Mesenchymal stem cell (in vitro differentiated cells and primary cell): ENCODE results near the gene MCRIP2.

Experiments
- DNase-seq: peaks from one replicate; pipeline ENCODE4 v3.0.0-alpha.2; 2013
- H2AFZ ChIP-seq: one replicate; pipeline ENCODE4 v1.6.1; 2013; ENCODE audit warnings: low read depth, mild to moderate bottlenecking, control low read depth, inconsistent platforms, low read length, moderate library complexity
- H2AK5ac ChIP-seq: 2 replicates; pipeline ENCODE4 v1.6.1; 2013; ENCODE audit warnings: low read length, moderate library complexity, mild to moderate bottlenecking, inconsistent platforms; ENCODE audit not compliant: severe bottlenecking
- H2BK120ac ChIP-seq: one replicate; pipeline ENCODE4 v1.6.1; 2013; ENCODE audit warnings: low read depth, mild to moderate bottlenecking, inconsistent platforms, low read length, moderate library complexity
- H2BK12ac ChIP-seq, 2 experiments: one replicate each; pipeline ENCODE4 v1.6.1; 2013; ENCODE audit warnings: inconsistent platforms in 2 of 2, low read length in 2 of 2, mild to moderate bottlenecking in 2 of 2, moderate library complexity in 2 of 2, control low read depth in 1 of 2
- H2BK15ac ChIP-seq: one replicate; pipeline ENCODE4 v1.6.1; 2013; ENCODE audit warnings: mild to moderate bottlenecking, low read depth, inconsistent platforms; ENCODE audit not compliant: poor library complexity, severe bottlenecking
- H2BK5ac ChIP-seq: 2 replicates; pipeline ENCODE4 v1.6.1; 2013; ENCODE audit warnings: low read depth, mild to moderate bottlenecking, low read length, control low read depth, inconsistent platforms; ENCODE audit not compliant: poor library complexity, severe bottlenecking
- H3K14ac ChIP-seq, 2 experiments: one replicate each; pipeline ENCODE4 v1.6.1; 2013; ENCODE audit warnings: inconsistent platforms in 2 of 2, low read length in 2 of 2, control low read depth in 1 of 2, mild to moderate bottlenecking in 1 of 2, moderate library complexity in 1 of 2
- H3K18ac ChIP-seq, 2 experiments: one replicate each; pipeline ENCODE4 v1.6.1; 2013; ENCODE audit warnings: inconsistent platforms in 2 of 2, low read length in 2 of 2, control low read depth in 1 of 2, low read depth in 1 of 2, mild to moderate bottlenecking in 1 of 2
- H3K23ac ChIP-seq, 2 experiments: one replicate each; pipeline ENCODE4 v1.6.1; 2013; ENCODE audit warnings: inconsistent platforms in 2 of 2, low read length in 2 of 2, mild to moderate bottlenecking in 2 of 2, moderate library complexity in 2 of 2, control low read depth in 1 of 2
- H3K27ac ChIP-seq: 2 replicates; pipeline ENCODE4 v1.5.1; 2013; ENCODE audit warnings: mild to moderate bottlenecking, moderate library complexity, low read length, control low read depth, inconsistent platforms; ENCODE audit not compliant: poor library complexity, severe bottlenecking
- H3K27me3 ChIP-seq, 2 experiments: 2 replicates each; pipeline versions ENCODE4 v1.6.1 to v1.7.0; 2013; ENCODE audit warnings: low read length in 2 of 2, mild to moderate bottlenecking in 2 of 2, moderate library complexity in 2 of 2, control low read depth in 1 of 2, inconsistent platforms in 1 of 2; ENCODE audit not compliant: control insufficient read depth in 1 of 2, insufficient read depth in 1 of 2
- H3K36me3 ChIP-seq, 2 experiments: 2 replicates each; pipeline versions ENCODE4 v1.6.1 to v1.7.0; 2013; ENCODE audit warnings: low read length in 2 of 2, control low read depth in 1 of 2, inconsistent platforms in 1 of 2, low read depth in 1 of 2, mild to moderate bottlenecking in 1 of 2; ENCODE audit not compliant: insufficient read depth in 2 of 2, control insufficient read depth in 1 of 2
- H3K4ac ChIP-seq, 2 experiments: one replicate each; pipeline ENCODE4 v1.6.1; 2013; ENCODE audit warnings: inconsistent platforms in 2 of 2, low read length in 2 of 2, mild to moderate bottlenecking in 2 of 2, moderate library complexity in 2 of 2, control low read depth in 1 of 2, low read depth in 1 of 2
- H3K4me1 ChIP-seq: 2 replicates; pipeline ENCODE4 v1.6.1; 2013; ENCODE audit warnings: low read depth, low read length, control low read depth; ENCODE audit not compliant: control insufficient read depth, insufficient read depth
- H3K4me2 ChIP-seq: 2 replicates; pipeline ENCODE4 v1.6.1; 2013; ENCODE audit warnings: low read length, mild to moderate bottlenecking, inconsistent platforms; ENCODE audit not compliant: poor library complexity, severe bottlenecking
- H3K4me3 ChIP-seq, 2 experiments: 2 replicates each; pipeline versions ENCODE4 v1.5.1 to v1.7.0; 2013; ENCODE audit warnings: low read length in 2 of 2, mild to moderate bottlenecking in 2 of 2, control low read depth in 1 of 2, low read depth in 1 of 2; ENCODE audit not compliant: insufficient read depth in 1 of 2
- H3K79me1 ChIP-seq: replicated peaks from 2 replicates; pipeline ENCODE4 v1.6.1; 2013; ENCODE audit warnings: mild to moderate bottlenecking, control low read depth, low read length, inconsistent platforms; ENCODE audit not compliant: poor library complexity, severe bottlenecking
- H3K9ac ChIP-seq: 2 replicates; pipeline ENCODE4 v1.7.0; 2013; ENCODE audit warnings: mild to moderate bottlenecking, low read length, moderate library complexity
- H3K9me3 ChIP-seq: 2 replicates; pipeline ENCODE4 v1.7.0; 2013; ENCODE audit warnings: mild to moderate bottlenecking, low read length; ENCODE audit not compliant: control insufficient read depth
- H4K8ac ChIP-seq: one replicate; pipeline ENCODE4 v1.6.1; 2013; ENCODE audit warnings: inconsistent platforms, mild to moderate bottlenecking, low read length, moderate library complexity
- H4K91ac ChIP-seq: one replicate; pipeline ENCODE4 v1.6.1; 2013; ENCODE audit warnings: mild to moderate bottlenecking, low read length, inconsistent platforms
- WGBS: methylation state at CpG from one replicate; pipeline ENCODE4 v1.1.7; 2013; ENCODE audit warnings: mixed read lengths; 5-methylcytosine and 5-hydroxymethylcytosine counted together

MCRIP2 gene

DNA sequence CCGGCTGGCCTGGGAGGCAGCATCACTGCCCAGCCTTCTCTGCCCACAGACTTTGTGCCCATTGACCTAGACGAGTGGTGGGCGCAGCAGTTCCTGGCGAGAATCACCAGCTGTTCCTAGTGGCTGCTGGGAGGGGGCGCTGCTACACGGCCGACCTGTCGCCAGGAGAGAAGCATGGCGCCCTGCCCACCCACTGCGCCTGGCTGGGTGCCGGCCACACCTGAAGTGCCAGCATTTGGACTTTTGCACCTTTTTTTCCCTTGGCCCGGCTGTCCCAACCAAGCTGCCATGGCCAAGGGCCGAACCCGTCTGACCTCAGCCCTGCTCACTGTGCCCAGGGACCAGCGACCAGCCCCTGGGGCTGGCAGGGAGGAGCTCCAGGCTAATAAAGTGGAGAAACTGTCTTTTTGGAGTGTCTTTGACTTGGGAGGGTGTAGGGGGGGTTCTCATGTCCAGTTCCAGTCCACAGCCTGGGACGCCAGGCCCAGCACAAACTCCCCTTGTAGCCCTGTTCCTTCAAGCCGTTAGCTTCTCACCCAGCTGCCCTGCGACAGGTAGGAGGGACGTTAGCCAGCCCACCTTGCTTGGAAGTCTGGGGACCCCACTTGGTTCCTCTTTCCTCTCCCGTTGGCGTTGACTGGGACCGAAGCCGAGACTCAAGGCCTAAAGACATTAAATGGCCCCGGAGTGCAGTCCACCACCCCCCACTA, 6.6 kb downstream of the MCRIP2 start:
- H3K4me1 ChIP-seq: peaks cover 45% of the 10 kb centered on the region
- H3K27ac ChIP-seq: peak overlapping the region; percentile 32
- H3K4me3 ChIP-seq: peak overlapping the region; percentile 67 to 79
- peak overlapping the region; percentile 96 for H3K9ac ChIP-seq
- H2BK12ac ChIP-seq: peak overlapping the region in 1 of 2 experiments; percentile 9
- H4K8ac ChIP-seq: peak overlapping the region; percentile 97
- H2BK5ac ChIP-seq: no peak overlapping the region
- H3K4me2 ChIP-seq: peak overlapping the region; percentile 81
- H3K23ac ChIP-seq: no peak overlapping the region
- H3K36me3 ChIP-seq: peaks cover 5 to 56% of the 10 kb centered on the region in 2 experiments
- H2AFZ ChIP-seq: no peak overlapping the region
- no peaks in the 10 kb centered on the region for H3K9me3 ChIP-seq
- no peak overlapping the region for H2BK15ac ChIP-seq
- H3K27me3 ChIP-seq: no peaks in the 10 kb centered on the region
- no peak overlapping the region for H3K14ac ChIP-seq
- H4K91ac ChIP-seq: peak overlapping the region; percentile 36
- WGBS: 76% methylated on average over 24 of the region's 24 CpGs
- H3K18ac ChIP-seq: peak overlapping the region; percentile 67 to 86
- peak overlapping the region; percentile 40 for H2AK5ac ChIP-seq
- H3K4ac ChIP-seq: peak overlapping the region; percentile 75 to 94
- peaks cover 33% of the 10 kb centered on the region for H3K79me1 ChIP-seq
- DNase-seq: no peak
- peak overlapping the region; percentile 64 for H2BK120ac ChIP-seq

DNA sequence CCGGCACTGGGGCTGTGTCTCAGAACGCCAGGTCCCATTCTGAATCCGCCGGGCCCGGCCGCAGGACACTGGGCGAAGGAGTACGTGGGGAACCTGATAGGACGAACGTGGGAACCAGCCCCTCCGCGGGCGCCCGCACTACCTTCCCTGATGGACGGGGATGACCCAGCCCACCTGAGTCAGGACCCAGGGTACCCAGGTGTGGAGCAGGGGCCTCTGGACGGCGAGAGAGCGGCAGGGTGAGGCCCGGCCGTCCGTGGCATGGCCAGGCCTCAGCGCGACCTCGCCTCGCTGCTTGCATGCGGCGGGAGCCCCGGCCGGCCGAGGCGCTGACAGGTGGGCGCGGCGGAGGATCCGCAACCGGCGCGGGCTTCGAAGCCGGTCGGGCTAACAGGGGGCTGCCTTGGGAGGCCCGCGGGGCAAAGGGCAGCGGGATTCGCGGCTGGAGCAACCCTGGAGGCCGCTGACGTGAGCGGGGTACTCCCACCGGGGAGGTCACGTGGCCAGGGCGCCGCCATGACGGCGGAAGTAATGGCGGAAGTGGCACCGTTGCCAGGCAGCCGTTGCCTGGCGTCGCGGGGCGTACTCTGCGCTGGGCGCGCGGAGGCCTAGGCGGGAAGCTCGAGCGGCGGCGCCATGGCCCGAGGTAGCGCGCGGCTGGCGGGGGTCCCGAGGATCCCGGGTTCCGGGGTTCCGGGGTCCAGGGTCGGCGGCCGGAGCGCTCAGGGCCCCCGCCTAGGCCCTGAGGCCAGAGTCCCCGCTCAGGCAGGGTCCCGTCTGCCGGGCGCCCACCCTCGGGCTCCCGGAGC, 7.4 kb downstream of the MCRIP2 start, which contains the start of gene WDR90:
TSS of gene WDR90 (plus strand) at position 585 of the 809 bp plus-strand sequence. CDS start at position 637, 52 bp downstream.
- no peaks in the 10 kb centered on the region for H3K27me3 ChIP-seq
- H3K79me1 ChIP-seq: peaks cover 30% of the 10 kb centered on the region
- peak within 1 kb of the TSS in 1 of 2 experiments; percentile 9 for H2BK12ac ChIP-seq
- peak within 1 kb of the TSS; percentile 26 for H2BK15ac ChIP-seq
- H3K23ac ChIP-seq: no peak within 1 kb of the TSS
- peak within 1 kb of the TSS in 1 of 2 experiments; percentile 85 for H3K14ac ChIP-seq
- peaks cover 11 to 63% of the 10 kb centered on the region in 2 experiments for H3K36me3 ChIP-seq
- H3K27ac ChIP-seq: peak within 1 kb of the TSS; percentile 32
- H2AFZ ChIP-seq: peak within 1 kb of the TSS; percentile 46
- H4K8ac ChIP-seq: peak within 1 kb of the TSS; percentile 97
- peak within 1 kb of the TSS; percentile 88 for H3K4me2 ChIP-seq
- H3K18ac ChIP-seq: peak within 1 kb of the TSS; percentile 86 to 89
- peak within 1 kb of the TSS; percentile 75 to 94 for H3K4ac ChIP-seq
- no peaks in the 10 kb centered on the region for H3K9me3 ChIP-seq
- peaks cover 44% of the 10 kb centered on the region for H3K4me1 ChIP-seq
- WGBS: 13% methylated on average over 66 of the region's 91 CpGs
- peak within 1 kb of the TSS; percentile 64 for H2BK120ac ChIP-seq
- peak within 1 kb of the TSS; percentile 40 for H2AK5ac ChIP-seq
- peak within 1 kb of the TSS; percentile 67 to 79 for H3K4me3 ChIP-seq
- peak within 1 kb of the TSS; percentile 96 for H3K9ac ChIP-seq
- peak; percentile 91 for DNase-seq
- H4K91ac ChIP-seq: peak within 1 kb of the TSS; percentile 36
- no peak within 1 kb of the TSS for H2BK5ac ChIP-seq

DNA sequence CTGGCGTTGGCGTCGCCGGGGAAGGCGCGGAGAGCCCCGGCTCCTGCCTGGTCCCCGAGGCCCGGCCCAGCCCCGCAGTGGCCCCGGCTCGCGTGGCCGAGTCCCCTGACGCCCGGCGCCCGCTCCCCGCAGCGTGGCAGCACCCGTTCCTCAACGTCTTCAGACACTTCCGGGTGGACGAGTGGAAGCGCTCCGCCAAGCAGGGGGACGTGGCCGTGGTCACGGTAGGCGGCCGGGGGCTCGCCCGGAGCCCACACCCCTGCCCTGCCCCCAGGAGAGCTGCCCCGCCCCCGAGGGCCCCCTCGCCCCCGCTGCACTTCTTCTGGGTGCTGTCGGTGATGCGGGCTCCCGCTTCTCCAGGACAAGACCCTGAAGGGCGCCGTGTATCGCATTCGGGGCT, 8.0 kb downstream of the MCRIP2 start:
- 11% methylated on average over 33 of the region's 44 CpGs for WGBS
- H3K14ac ChIP-seq: no peak overlapping the region

DNA sequence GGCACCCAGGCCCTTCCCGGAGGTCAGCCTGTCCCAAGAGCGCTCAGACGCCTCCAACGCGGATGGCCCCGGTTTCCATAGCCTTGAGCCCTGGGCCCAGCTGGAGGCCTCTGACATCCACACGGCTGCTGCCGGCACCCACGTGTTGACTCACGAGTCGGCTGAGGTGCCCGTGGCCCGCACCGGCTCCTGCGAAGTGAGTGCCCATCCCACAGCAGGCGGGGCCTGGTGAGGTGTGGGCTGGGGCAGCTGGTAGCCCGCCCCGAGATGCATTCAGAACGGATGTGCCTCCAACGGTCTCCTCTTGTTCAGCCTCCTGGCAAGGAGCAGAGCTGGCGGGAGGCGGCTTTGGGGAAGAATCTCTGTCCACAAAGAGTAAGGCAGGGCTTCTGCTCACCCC, 10.2 kb downstream of the MCRIP2 start:
- Histone ChIP-seq H3K4ac (no peak overlapping the region), H3K27me3 (no peaks in the 10 kb centered on the region), H2BK12ac (no peak overlapping the region), H2AFZ (no peak overlapping the region), H3K9me3 (no peaks in the 10 kb centered on the region), H3K36me3 (peaks cover 12 to 72% of the 10 kb centered on the region in 2 experiments), H3K23ac (no peak overlapping the region), H2BK15ac (no peak overlapping the region), H3K18ac (no peak overlapping the region), H2AK5ac (no peak overlapping the region), H3K4me1 (peaks cover 29% of the 10 kb centered on the region), H4K91ac (no peak overlapping the region), H3K9ac (no peak overlapping the region), H3K79me1 (peaks cover 13% of the 10 kb centered on the region), H3K4me2 (no peak overlapping the region), H3K27ac (no peak overlapping the region), H4K8ac (no peak overlapping the region), H3K14ac (no peak overlapping the region), H2BK120ac (no peak overlapping the region), H3K4me3 (no peak overlapping the region), H2BK5ac (no peak overlapping the region)
- 95% methylated on average over 22 of the region's 22 CpGs for WGBS
- DNase-seq: no peak

More for the DNA sequence above, 8.0 kb downstream of the MCRIP2 start:
- H2BK5ac ChIP-seq: no peak overlapping the region
- H4K91ac ChIP-seq: no peak overlapping the region
- H3K4me1 ChIP-seq: peaks cover 41% of the 10 kb centered on the region
- H3K4me2 ChIP-seq: peak overlapping the region; percentile 88
- H3K9ac ChIP-seq: peak overlapping the region; percentile 96
- no peaks in the 10 kb centered on the region for H3K27me3 ChIP-seq
- H3K27ac ChIP-seq: no peak overlapping the region
- H3K4me3 ChIP-seq: peak overlapping the region; percentile 67 to 79
- peaks cover 27% of the 10 kb centered on the region for H3K79me1 ChIP-seq
- H2BK15ac ChIP-seq: no peak overlapping the region
- no peaks in the 10 kb centered on the region for H3K9me3 ChIP-seq
- no peak overlapping the region for H3K4ac ChIP-seq
- peak overlapping the region in 1 of 2 experiments; percentile 25 for H3K18ac ChIP-seq
- peaks cover 12 to 65% of the 10 kb centered on the region in 2 experiments for H3K36me3 ChIP-seq
- peak; percentile 34 for DNase-seq
- H2AK5ac ChIP-seq: no peak overlapping the region
- peak overlapping the region; percentile 15 for H2AFZ ChIP-seq
- peak overlapping the region; percentile 85 for H4K8ac ChIP-seq
- no peak overlapping the region for H2BK12ac ChIP-seq
- no peak overlapping the region for H3K23ac ChIP-seq
- no peak overlapping the region for H2BK120ac ChIP-seq
